CD4-positive, alpha-beta T cell treated with Interferon alpha-2 for 1 hour (primary cell): ENCODE results near the gene NINJ2.
A peak's percentile ranks its signal among the peaks of the same experiment; 100 is the strongest.
"Not testable (repeated sequence)": the region's sequence is repeated elsewhere in the genome, so short reads cannot be mapped to it uniquely, and the experiment has no call there.

Source experiments
- DNase-seq, 2 donors: peaks; one replicate each; pipeline ENCODE4 v3.0.0-alpha.2; 2020 to 2022

The NINJ2 gene

DNA sequence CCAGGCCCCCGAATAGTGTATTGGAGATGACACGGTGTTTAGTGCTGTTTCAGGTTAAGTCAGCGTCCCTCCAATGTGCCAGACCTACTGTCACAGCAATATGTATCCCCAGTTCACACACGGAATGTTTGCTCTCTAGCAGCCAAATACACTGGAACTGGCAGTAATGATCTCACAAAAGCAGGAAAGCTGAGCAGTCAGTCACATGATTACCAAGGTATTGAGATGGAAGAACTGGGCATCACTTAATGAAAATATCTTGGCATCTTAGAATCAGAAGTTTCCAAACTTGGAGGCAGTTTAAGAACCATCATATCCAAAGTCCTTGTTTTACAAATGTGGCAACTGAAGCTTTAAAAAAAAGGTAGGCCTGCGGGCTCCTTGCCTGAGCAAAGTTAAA, 23.3 kb downstream of the NINJ2 start:
- no peak for DNase-seq

DNA sequence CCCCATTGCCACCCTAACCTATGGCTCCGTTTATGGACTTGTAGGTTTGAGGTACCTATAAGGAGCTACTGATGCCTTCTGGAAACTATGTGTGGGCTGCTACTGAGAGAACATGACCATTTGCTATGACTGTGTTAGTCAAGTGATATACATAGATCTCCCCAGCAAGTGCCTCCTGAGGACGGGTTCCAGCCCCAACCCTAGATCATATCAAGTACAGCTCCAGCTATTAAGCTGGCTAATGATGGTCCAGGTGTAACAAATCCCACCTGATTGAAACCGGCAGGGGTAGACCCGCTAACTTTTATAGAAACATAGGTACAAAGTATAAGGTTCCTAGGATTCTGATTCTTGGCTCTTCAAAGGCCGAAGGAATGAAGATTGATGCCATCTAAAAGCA, 23.7 kb downstream of the NINJ2 start:
- DNase-seq, result no peak

DNA sequence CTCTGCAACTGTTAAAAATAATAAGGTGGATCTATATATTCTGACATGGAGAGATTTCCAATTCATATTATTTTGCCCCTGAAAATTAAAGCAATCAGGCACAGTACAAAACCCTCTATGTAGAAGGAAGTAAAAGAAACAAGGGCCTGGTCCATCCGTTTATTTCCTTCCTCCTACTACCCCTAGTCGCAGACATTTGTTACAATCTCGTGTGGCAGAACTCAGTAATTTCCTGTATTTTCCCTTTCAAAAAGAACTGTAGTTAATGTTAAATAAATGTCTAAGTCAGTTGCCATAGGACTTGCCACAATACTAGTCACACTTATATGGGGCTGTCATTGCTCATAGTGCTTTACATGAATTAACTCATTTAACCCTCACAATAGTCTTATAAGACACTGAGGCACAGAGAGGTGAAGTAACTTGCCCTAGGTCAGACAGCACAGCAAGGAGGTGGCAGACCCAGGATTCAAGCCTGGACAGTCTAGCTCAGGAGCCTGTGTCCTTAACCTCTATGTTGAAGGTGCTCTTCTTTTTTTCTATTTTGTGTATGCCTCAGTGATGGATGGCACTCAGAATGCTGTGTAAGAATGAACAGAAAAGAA, 24.2 kb downstream of the NINJ2 start:
- DNase-seq, result peak in 1 of 2 donors; percentile 29

DNA sequence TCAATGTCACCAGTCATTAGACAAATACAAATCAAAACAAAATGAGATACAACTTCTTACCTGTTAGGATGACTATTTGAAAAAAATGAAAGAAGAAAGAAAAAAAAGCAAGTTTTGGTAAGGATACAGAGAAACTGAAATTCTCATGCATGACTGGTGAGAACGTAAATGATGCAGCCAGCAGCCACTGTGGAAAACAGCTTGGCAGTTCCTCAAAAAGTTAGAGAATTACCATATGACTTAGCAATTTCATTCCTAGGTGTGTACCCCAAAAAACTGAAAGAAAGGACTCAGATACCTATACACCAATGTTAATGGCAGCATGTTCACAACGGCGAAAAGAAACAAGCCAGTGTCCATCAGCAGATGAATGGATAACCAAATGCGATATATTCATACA, 26.6 kb downstream of the NINJ2 start:
- DNase-seq, result no peak

DNA sequence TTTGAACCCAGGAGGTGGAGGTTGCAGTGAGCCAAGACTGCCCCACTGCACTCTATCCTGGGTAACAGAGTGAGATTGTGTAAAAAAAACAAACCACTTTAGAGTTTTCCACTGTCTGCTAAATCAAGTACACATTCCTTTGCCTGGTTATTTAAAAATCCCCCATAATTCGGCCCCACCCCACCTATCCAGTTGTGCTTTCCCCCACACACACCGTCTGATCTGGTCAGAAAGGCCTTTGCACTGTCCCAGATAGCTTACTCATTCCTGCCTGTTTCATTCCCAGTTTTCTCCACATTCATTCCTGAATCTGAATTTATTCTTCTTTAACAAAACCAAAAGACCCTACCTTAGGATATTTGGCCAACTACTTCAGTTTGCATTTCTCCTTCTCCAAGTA, 29.5 kb downstream of the NINJ2 start:
- DNase-seq, result no peak

DNA sequence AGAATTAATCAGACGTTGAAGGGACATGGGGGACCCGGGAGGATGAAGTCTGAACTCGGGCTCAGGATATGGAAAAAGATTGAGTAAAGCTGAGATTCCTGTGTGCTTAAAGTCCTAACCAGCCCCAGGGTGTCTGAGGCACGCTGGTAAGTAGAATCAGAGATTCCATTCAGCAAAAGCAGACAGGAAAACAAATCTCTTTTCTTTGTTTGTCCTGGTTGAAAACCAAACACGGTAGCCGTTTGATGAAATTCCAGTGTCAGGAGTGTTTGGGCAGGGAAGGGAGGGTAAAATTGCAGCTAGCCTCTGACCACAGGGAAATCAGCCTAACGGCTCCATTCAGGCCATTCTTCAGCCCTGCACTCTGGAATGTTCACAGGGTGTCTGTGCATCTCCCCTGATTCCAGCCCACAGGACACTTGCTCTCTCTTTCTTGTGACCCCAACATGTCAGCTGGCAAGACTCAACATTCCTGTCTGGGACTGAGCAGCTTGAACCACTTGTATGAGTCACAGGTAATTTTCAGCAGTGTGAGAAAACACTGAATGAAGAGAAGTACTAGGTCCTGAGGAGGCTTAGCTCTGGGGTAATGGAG, 31.0 kb downstream of the NINJ2 start:
- DNase-seq, result no peak

DNA sequence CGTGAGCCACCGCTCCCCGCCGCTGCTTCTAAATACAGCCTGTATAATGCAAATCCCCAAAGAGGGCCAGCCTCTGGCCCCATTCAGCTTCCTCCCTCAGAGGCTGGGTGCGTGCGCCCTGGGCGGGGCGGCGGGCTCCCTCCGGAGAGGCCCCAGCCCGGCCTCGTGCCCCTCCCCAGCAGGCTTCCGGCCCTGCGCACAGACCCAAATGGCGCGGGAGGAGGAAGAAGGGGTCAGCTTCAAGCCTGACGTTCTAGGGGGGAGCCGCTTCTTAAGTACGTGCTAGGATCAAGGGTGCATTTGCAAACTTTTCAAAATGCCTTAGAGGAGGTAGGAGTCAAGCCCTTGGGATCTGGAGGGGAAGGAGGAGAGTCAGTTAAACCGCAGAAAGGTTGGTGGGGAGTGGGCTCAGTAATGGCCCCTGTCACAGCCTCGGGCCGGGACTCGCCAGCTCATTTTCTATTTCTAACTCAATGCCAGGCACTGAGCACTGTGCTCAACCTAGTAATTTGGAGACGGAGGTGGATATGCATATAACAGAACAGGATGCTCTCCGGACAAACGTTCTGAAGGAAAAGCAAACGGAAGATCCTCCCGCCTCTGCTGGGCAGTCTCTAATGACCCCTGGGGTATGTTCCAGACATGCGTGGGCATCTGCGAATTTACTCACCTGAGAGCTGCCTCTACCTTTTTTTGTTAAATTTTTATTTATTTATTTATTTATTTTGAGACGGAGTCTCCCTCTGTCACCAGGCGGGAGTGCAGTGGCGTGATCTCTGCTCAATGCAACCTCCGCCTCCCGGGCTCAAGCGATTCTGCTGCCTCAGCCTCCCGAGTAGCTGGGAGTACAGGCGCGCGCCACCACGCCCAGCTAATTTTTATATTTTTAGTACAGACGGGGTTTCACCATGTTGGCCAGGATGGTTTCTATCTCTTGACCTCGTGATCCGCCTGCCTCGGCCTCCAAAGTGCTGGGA, 32.3 kb downstream of the NINJ2 start:
- DNase-seq, result peak; percentile 9 to 75

DNA sequence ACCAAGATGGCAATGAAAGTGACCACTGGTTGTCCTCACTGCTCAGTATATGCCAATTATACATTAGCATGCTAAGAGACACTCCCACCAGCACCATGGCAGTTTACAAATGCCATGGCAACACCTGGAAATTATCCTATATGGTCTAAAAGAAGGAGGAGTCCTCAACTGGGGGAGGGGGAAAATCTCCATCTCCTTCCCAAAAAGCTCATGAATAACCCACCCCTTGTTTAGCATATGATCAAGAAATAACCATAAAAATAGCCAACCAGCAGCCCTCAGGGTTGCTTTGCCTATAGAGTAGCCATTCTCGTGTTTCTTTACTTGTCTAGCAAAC, 34.5 kb downstream of the NINJ2 start:
- DNase-seq, result not testable (repeated sequence)

DNA sequence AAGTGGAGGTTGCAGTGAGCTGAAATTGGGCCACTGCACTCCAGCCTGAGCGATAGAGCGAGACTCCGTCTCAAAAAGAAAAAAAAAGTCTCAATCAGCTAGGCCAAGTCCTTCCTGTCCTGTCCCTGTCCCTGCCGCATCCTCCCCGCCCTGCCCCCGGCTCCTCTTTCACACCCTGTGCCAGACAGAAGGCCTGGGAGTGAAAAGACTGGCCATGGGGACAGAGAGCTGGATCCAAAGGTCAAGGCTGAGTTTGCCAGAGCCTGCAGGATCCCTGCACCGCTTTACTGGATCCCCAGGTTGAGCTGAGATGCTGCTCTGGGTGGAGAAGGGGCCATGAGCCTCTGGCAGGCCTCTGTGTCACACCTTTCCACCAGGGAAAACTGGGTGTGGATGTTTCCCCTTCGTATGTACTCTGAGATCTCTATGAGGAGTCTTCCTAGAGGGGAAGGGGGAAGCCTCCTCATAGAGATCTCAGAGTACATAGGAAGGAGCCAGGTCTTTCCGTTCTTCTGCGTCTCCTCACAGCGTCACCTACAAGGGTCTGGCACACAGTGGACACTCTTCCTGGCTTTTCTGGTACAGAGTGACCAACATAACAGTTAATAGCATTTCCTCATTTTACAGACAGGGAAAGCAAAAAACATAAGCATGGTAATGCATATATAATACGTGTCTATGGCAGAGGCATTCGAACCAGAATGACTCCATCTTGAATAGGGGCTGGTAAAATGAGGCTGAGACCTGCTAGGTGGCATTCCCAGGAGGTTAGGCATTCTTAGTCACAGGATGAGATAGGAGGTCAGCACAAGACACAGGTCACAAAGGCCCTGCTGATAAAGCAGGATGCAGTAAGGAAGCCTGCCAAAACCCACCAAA, 35.1 kb downstream of the NINJ2 start:
- DNase-seq, result no peak

DNA sequence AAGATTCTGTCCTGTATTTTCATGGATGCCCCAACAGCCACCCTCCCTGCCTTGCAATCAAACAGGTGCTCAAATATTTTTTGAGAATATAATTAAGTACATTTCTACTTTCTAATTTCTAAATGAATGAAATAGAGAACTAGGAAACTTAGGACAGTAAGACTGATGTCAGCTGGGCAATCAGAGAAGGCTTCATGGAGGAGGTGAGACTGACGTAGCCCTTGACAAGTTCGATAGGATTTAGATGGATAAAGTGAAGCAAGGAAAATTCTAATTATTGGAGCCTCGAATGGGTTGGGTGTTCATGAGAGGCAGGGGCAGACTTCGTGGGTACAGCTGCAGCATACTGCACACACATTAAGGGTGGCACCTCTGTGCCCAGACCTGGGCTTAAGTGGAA, 36.0 kb downstream of the NINJ2 start:
- DNase-seq, result no peak

DNA sequence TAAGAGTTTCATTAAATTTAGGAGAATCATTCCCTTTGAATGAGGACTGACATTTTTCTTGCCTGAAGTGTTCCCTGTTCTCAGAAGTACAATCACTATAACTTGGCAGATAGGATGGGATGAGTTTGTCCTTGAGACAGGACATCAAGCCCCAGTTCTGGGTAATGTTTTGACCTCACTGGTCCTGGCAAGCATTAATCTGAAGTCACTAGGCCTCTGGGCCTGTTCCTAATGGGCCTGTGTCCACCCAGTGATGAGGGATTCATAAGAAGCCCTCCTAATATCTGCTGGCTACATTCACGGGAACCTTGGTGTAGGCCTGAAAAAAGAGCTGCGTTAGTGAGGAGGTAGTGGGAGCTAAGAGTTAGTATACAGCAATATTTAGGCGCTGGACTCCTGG, 37.2 kb downstream of the NINJ2 start:
- DNase-seq, result no peak

DNA sequence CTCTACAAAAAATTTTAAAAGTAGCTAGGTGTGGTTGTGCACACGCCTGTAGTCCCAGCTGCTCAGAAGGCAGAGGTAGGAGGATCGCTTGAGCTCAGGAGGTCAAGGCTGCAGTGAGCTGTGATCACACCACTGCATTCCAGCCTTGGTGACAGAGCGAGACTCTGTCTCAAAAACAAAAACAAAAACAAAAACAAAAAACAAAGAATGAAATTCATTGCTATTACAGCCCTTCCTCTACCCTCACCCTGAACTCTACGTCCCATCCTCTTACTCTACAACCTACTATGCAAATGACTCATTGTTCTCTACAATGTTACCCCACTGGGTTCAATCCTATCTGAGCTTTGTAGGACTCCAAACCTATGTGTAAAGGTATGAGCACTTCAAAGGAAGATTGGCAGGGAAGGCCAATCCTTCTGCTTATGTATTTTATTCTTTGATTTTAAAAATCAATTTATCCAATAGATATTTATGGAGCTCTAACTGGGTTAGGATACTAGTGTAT, 39.3 kb downstream of the NINJ2 start:
- DNase-seq, result no peak

DNA sequence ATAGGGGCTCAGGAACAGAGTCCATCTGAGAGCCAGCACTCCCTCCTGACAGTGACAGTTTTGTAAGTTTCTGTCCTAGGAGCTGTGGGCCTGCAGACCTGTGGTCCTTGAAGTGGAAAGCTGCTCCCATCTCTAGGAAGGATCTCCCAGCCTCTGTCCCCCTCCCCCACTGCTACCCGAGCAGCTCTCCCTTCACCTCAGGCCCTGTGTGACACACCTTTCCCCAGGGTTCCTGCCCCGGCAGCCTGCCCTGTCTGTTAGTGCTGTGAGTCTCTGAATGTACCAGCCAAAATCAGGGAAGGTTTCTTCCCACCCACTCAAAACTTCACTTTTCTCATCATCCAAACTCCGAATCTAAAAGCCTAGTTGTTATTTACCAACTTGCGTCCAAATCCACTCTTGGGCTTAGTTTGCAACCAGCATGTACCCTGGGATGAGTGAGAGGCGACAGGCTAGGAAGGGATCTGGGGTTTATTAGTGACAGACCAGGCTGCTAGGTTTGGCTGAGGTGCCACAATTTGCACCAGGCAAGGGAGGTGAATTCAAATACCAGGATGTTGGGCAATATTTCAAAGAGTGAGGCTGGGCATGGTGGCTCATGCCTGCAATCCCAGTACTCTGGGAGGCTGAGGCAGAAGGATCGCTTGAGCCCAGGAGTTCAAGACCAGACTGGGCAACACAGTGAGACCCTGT, 39.9 kb downstream of the NINJ2 start:
- DNase-seq, result no peak

DNA sequence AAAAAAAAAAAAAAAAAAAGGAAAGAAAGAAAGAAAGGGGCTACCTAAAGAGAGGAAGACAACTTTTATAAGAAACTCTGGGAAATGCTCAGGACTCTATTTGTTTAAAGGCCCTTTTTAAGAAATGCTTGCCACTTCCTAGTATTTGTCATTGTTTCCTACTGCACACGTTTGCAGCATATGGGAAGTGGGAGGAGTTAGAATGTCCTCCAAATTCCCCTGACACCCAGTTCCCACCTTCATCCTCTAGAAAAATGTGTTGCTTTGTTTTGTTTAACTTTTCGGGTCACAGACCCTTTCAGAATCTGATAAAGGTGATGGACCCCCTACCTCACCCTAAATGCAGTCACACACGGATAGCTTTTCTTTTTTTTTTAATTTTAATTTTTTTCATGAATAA, 40.8 kb downstream of the NINJ2 start:
- peak in 1 of 2 donors; percentile 59 for DNase-seq

DNA sequence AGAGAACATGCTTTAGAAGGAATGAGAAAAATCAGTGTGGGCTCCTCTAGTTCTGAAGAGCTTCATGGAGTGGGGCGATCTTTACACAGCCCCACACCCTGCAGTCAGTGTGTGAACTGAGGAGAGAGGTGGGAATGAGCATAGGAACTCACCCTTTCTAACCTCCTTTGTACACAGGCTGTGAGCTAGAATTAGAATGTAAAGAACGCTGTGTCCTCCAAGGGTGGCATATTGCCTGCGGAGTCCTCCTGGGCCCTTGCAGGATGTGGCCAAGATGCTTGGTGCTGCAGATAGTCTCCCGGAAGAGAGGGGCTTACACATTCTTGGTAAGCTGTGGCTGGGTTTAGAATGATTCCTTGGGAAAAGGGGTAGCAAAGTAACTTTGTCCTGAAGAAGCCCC, 43.9 kb downstream of the NINJ2 start:
- no peak for DNase-seq

DNA sequence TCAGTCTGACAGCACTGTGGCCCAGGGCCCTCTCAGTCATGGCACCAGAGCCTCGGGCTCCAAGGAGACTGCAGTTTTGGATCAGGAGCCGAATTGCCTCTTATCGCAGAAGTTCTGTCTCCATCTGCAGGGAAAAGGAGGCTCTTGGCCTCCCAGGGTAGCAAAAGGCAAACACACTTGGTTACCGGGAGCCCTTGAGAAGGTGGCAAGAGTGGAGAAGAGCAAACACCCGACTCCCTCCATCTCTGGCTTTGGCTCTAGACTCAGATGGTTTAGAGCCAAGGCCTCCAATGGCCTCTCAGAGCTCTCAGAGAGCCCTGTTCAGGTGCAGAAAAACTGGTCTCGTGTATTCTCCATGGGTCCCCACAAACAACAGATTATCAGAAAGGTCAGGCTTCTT, 44.6 kb downstream of the NINJ2 start:
- no peak for DNase-seq

DNA sequence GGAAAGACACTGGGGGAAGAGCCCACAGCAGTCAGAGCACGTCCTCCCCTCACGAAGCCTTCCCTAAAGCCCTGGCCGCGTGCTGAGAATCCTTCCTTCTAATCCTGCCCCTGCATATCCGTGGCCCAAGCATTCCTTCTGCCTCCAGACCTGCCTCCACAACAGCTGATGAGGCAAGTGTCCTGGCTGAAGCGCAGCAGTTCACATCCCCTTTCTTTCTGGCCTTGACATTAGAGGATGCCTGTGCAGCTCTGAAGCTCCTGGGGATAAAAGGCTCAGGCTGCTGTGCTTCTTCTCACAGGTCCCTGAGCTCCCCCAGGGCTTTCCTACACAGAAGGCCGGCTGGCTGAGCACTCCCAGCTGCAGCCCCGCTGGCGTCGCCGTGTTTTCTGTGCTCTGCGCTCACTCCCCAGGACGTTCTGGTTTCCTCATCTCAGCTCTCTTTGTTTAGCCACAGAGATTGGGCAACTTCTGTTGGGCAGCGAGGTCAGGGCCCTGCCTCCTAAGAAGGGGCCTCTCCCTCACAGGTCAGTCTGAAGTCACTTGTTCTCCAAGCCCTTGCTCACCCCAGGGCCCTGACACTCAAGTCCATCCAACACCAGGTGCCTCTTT, 45.8 kb downstream of the NINJ2 start:
- DNase-seq, result peak in 1 of 2 donors; percentile 26

DNA sequence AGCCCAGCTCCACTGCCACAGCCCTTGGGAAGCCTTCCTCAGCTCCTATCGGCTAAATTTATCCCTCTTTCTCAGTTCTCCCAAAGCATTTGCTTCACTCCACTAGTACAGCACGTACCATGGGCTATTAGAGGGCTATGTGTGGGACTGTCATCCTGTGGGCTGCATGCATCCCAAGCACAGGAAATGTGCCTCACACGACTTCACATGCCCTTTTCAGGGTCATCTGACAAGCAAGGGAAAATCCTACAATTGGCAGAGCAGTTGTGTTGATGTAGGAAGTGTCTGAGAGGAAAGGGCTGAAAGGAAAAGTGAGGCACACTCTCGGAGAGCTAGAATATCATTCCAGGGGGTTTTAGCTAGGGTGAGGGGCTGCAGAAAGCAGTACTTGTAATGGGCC, 47.6 kb downstream of the NINJ2 start:
- DNase-seq, result no peak

DNA sequence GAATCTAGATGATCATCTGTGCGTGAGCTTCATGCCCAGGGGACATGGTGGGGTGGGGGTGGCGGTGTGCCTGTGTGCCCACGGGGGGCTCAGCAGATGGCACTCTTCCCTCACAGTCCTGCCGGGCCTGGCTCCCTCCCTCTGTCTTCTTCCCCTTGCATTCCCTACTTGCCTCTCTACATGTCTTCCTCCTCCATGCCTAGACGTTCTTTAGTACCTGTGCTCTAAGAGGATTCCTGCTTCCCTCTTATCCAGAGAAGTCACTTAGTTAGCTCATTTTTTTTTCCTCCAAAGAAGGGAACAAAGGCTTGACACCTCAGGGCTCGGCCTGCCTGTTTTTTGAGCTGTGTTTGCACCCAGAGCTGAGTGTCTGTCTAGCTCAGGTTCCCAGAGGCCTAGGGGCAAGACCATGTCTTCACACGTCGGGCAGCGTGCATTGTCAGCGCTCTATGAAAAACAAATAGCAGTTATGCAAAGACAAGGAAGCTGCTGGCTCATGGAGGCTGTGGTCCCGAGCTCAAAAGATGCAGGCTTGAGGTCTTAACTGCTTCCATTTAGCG, 48.8 kb downstream of the NINJ2 start:
- peak; percentile 37 to 47 for DNase-seq

DNA sequence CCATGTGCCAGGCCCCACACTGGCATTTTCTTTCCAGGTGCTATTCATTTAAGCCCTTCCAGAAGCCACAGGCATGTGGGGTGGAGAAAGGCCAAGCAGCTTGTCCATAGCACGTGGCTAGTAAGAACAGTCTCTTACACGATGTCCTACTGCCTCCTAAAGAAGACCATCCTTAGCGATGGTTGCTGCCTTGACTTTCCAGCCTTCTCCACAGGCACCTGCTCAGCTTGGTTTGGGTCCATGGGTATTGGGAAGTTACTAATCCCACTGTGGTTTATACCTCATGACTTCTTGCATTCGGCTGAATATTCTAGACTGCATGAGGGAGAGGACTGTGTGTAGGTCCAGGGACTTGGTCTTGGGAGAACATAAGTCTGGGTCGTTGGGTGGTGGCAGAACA, 49.2 kb downstream of the NINJ2 start:
- no peak for DNase-seq

DNA sequence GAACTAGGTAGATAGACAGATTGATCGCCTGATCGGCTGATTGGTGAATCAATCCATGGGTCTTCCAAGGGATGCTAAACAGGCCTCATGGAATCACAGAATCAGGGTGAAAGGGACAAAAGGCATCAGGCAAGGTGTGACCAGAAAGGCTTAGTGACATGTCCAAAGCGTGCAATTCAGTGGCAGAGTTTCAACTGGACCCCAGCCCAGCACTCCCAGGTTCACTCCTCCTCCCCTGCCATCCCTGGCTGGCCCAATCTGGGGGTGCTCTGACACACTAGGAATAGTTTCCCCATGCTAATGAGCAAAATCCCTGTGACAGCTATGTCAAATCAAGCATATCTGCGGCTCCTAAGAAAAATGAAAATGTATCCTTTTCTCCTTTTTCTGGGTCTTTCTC, 50.4 kb downstream of the NINJ2 start:
- no peak for DNase-seq

DNA sequence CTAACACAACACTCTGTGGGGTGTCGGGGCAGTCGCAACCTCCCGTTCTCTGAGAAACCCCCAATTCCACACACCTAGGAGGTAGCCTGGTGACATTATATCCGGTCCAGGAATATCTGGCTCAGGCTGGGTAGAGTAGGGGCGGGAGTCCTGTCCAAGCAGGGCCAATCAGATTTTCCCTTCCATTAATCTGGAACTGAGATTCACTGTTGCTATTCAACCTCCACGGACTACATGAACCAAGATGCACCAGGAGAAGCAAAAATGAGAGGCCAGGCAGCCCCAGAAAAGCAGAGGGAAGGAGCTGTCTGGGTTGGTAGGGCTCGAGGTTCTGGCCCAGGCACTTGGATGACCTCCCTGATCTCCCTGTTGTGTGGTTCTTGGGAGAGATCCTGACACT, 51.0 kb downstream of the NINJ2 start:
- DNase-seq, result no peak
